GM23338 (cell line): Measurements from ENCODE around the gene OBI1. TPM values are rescaled to one million over a fixed set of nuclear protein-coding genes. Genes with fewer than 3 reads are reported as not detected.

ENCODE experiments used
- ATAC-seq: fragments of 200-7000 bp; cut with Tn5 transposase; 3 replicates; pipeline ENCODE4 v1.9.1; 2020
- DNase-seq: peaks from one replicate; pipeline ENCODE4 v3.0.0-alpha.2; 2015; ENCODE audit warnings: low spot score
- H2AFZ ChIP-seq: fragments of 200-600 bp; sonication (generic); 2 replicates; pipeline ENCODE4 v1.8.0; 2016; ENCODE audit warnings: antibody characterized with exemption, mild to moderate bottlenecking, moderate library complexity
- H3F3A ChIP-seq: fragments of 200-600 bp; sonication (generic); replicated peaks from 2 replicates; pipeline ENCODE4 v1.8.0; 2017; ENCODE audit warnings: antibody characterized with exemption, mixed run types, low read depth
- H3K27ac ChIP-seq: fragments of 200-600 bp; sonication (generic); 2 replicates; pipeline ENCODE4 v1.6.1; 2016; ENCODE audit warnings: low read depth
- H3K27me3 ChIP-seq: fragments of 200-600 bp; sonication (generic); 2 replicates; pipeline ENCODE4 v1.8.0; 2016; ENCODE audit warnings: mild to moderate bottlenecking, mixed run types, moderate library complexity; ENCODE audit not compliant: insufficient read depth
- H3K36me3 ChIP-seq: fragments of 200-600 bp; sonication (generic); 2 replicates; pipeline ENCODE4 v1.8.0; 2016; ENCODE audit warnings: mild to moderate bottlenecking; ENCODE audit not compliant: insufficient read depth
- H3K4me1 ChIP-seq: fragments of 200-600 bp; sonication (generic); 2 replicates; pipeline ENCODE4 v1.8.0; 2016; ENCODE audit warnings: mild to moderate bottlenecking, moderate library complexity; ENCODE audit not compliant: insufficient read depth
- H3K4me2 ChIP-seq: fragments of 200-600 bp; sonication (generic); 2 replicates; pipeline ENCODE4 v1.7.1; 2017; ENCODE audit warnings: mixed run types
- H3K4me3 ChIP-seq: fragments of 200-600 bp; sonication (generic); 2 replicates; pipeline ENCODE4 v1.6.1; 2016; ENCODE audit warnings: mixed run types
- H3K79me2 ChIP-seq: fragments of 200-600 bp; sonication (generic); replicated peaks from 2 replicates; pipeline ENCODE4 v1.8.0; 2017; ENCODE audit warnings: mild to moderate bottlenecking; ENCODE audit not compliant: insufficient read depth
- H3K9me2 ChIP-seq: fragments of 200-600 bp; sonication (generic); 2 replicates; pipeline ENCODE4 v1.8.0; 2017; ENCODE audit not compliant: insufficient read depth
- H4K20me1 ChIP-seq: fragments of 200-600 bp; sonication (generic); replicated peaks from 2 replicates; pipeline ENCODE4 v1.8.0; 2017; ENCODE audit warnings: mild to moderate bottlenecking; ENCODE audit not compliant: insufficient read depth
- H3K27ac Mint-ChIP-seq: 2 replicates; pipeline ENCODE4 v1.8.0; 2020; ENCODE audit warnings: inconsistent platforms, mild to moderate bottlenecking, moderate library complexity, mixed read lengths
- H3K27me3 Mint-ChIP-seq: 3 replicates; pipeline ENCODE4 v1.8.0; 2022; ENCODE audit warnings: low read depth, mild to moderate bottlenecking, moderate library complexity, mixed read lengths, inconsistent platforms; ENCODE audit not compliant: insufficient read depth, poor library complexity
- H3K36me3 Mint-ChIP-seq: 3 replicates; pipeline ENCODE4 v1.8.0; 2021; ENCODE audit warnings: low read depth, mild to moderate bottlenecking, inconsistent platforms, moderate library complexity, mixed read lengths
- H3K4me1 Mint-ChIP-seq: 3 replicates; pipeline ENCODE4 v1.8.0; 2020; ENCODE audit warnings: mild to moderate bottlenecking, inconsistent platforms, mixed read lengths
- H3K4me3 Mint-ChIP-seq: 3 replicates; pipeline ENCODE4 v1.8.0; 2021; ENCODE audit warnings: moderate library complexity, mild to moderate bottlenecking, inconsistent platforms, mixed read lengths
- H3K9me3 Mint-ChIP-seq: 3 replicates; pipeline ENCODE4 v1.8.0; 2020; ENCODE audit warnings: moderate library complexity, mild to moderate bottlenecking, inconsistent platforms, mixed read lengths
- CREB1 ChIP-seq: fragments of 250-450 bp; sonication (Bioruptor Pico); IDR thresholded peaks from 2 replicates; pipeline ENCODE4 v1.5.0; 2020; ENCODE audit warnings: low read depth, mild to moderate bottlenecking, moderate library complexity
- CTCF ChIP-seq, 2 experiments: fragments of 200-600 bp in 1 of 2; sonication (generic) in 1 of 2; conservative IDR thresholded peaks; 2 replicates each; pipeline versions ENCODE4 v1.5.1 to v1.6.1; 2016 to 2017; ENCODE audit warnings: antibody characterized with exemption in 2 of 2, low read depth in 2 of 2, mild to moderate bottlenecking in 2 of 2, moderate library complexity in 1 of 2
- EZH2 ChIP-seq: fragments of 200-600 bp; sonication (generic); IDR thresholded peaks from one replicate; pipeline ENCODE4 v1.8.0; 2017; ENCODE audit warnings: antibody characterized with exemption, mild to moderate bottlenecking, low read depth; ENCODE audit not compliant: unreplicated experiment
- JUNB ChIP-seq: IDR thresholded peaks from one replicate; pipeline ENCODE4 v1.6.1; 2016; ENCODE audit warnings: antibody characterized with exemption; ENCODE audit not compliant: unreplicated experiment
- REST ChIP-seq: IDR thresholded peaks from one replicate; pipeline ENCODE4 v1.6.1; 2018; ENCODE audit warnings: antibody characterized with exemption; ENCODE audit not compliant: unreplicated experiment
- STAT1 ChIP-seq: IDR thresholded peaks from one replicate; pipeline ENCODE4 v1.6.1; 2016; ENCODE audit warnings: antibody characterized with exemption; ENCODE audit not compliant: unreplicated experiment
- ZNF114 ChIP-seq: fragments of 250-450 bp; sonication (Bioruptor Pico); IDR thresholded peaks from 2 replicates; pipeline ENCODE4 v1.5.0; 2020; ENCODE audit warnings: mild to moderate bottlenecking, moderate library complexity
- ZNF331 ChIP-seq: fragments of 250-450 bp; sonication (Bioruptor Pico); IDR thresholded peaks from 2 replicates; pipeline ENCODE4 v1.5.0; 2020; ENCODE audit warnings: low read depth, mild to moderate bottlenecking, moderate library complexity
- polyA plus RNA-seq: library from polyadenylated mRNA; unstranded; fragments of >200 nt; fragmentation: Nextera tagmentation; extraction: Ambion mirVana; gene quantifications from 2 replicates; pipeline ENCODE4 v1.2.1, GENCODE V29; 2016
- total RNA-seq: library from RNA; depleted of rRNA; stranded (reverse); fragments of >200 nt; shearing (Covaris generic); gene quantifications from 2 replicates; pipeline ENCODE4 v1.2.3, GENCODE V29; 2014

OBI1 gene
- total and polyA plus RNA-seq, 2 experiments from 2014 or later: 8.2 to 11.1 TPM

GRCh38 chr13:78659732-78660494, 958 bp upstream of the OBI1 start:
- Histone ChIP-seq H2AFZ (peak overlapping the region; percentile 61), H3K4me2 (peak overlapping the region; percentile 79), H3K27me3 (peaks cover 54% of the 10 kb centered on the region), H3K4me1 (peaks cover 27% of the 10 kb centered on the region), H3K9me2 (no peaks in the 10 kb centered on the region), H3K4me3 (peak overlapping the region; percentile 69), H3K27ac (no peak overlapping the region), H3K36me3 (no peaks in the 10 kb centered on the region), H3F3A (no peaks in the 10 kb centered on the region), H3K79me2 (peaks cover 25% of the 10 kb centered on the region), H4K20me1 (peaks cover 22% of the 10 kb centered on the region)
- ATAC-seq: peak; percentile 15
- TF ChIP-seq ZNF114 (CRISPR knock-in tag): no peak
- TF ChIP-seq CREB1 (CRISPR knock-in tag): no peak
- TF ChIP-seq CTCF (conservative IDR thresholded peaks at IDR 0.05; ENCODE audit: low read depth in 2 of 2): peak; percentile 11 to 29; a peak in 3 of 4 replicates
- no peak for TF ChIP-seq STAT1
- TF ChIP-seq ZNF331 (CRISPR knock-in tag): no peak
- Mint-ChIP-seq H3K27ac (no peak overlapping the region), H3K36me3 (peaks cover 6% of the 10 kb centered on the region; the same call in 1 of the 3 replicates), H3K27me3 (peaks cover 48% of the 10 kb centered on the region), H3K4me1 (peaks cover 35% of the 10 kb centered on the region), H3K9me3 (no peaks in the 10 kb centered on the region; the same call in 2 of the 3 replicates), H3K4me3 (peak overlapping the region; percentile 94)
- DNase-seq: peak; percentile 81

- H2AFZ ChIP-seq: peak overlapping the region; percentile 61
- peak overlapping the region; percentile 94 for H3K4me3 Mint-ChIP-seq
- DNase-seq: no peak
- no peaks in the 10 kb centered on the region for H3F3A ChIP-seq
- peaks cover 6% of the 10 kb centered on the region; the same call in 1 of the 3 replicates for H3K36me3 Mint-ChIP-seq
- no peaks in the 10 kb centered on the region for H3K36me3 ChIP-seq
- H3K27me3 ChIP-seq: peaks cover 59% of the 10 kb centered on the region
- H4K20me1 ChIP-seq: peaks cover 25% of the 10 kb centered on the region
- peak overlapping the region; percentile 69 for H3K4me3 ChIP-seq
- no peak overlapping the region for H3K27ac ChIP-seq
- no peaks in the 10 kb centered on the region for H3K9me2 ChIP-seq
- peaks cover 30% of the 10 kb centered on the region for H3K79me2 ChIP-seq
- H3K4me2 ChIP-seq: peak overlapping the region; percentile 79
- peaks cover 46% of the 10 kb centered on the region for H3K27me3 Mint-ChIP-seq
- no peak overlapping the region for H3K27ac Mint-ChIP-seq
- peaks cover 23% of the 10 kb centered on the region for H3K4me1 ChIP-seq
- no peaks in the 10 kb centered on the region; the same call in 2 of the 3 replicates for H3K9me3 Mint-ChIP-seq
- TF ChIP-seq REST (no peak), EZH2 (peak; percentile 1), JUNB (no peak)
- no peak for ATAC-seq
- peaks cover 32% of the 10 kb centered on the region for H3K4me1 Mint-ChIP-seq
Observed at GRCh38 chr13:78659450-78659730, 435 bp upstream of the OBI1 start.
